ENCODE results near the gene LRMDA.

The LRMDA gene

DNA sequence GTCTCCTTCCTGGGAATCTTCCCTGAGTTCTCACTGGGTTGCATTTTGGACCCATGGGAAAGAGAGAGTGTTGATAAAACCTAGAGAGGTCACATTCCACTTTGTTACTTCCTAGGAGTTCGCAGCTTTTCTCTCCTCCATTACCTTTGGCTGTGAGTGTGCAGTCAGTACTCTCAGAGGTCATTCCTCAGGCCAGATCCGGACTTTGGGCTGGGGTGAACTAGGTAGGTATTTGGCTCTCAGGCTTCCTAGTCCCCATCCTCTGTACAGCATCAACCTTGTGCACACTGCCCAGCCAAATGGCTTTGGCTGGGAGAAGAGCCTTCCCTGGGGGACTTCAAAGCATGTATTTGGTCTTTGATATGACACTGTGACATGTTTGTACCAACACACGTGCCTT, 508.1 kb downstream of the LRMDA start:
- no peak for DNase-seq

DNA sequence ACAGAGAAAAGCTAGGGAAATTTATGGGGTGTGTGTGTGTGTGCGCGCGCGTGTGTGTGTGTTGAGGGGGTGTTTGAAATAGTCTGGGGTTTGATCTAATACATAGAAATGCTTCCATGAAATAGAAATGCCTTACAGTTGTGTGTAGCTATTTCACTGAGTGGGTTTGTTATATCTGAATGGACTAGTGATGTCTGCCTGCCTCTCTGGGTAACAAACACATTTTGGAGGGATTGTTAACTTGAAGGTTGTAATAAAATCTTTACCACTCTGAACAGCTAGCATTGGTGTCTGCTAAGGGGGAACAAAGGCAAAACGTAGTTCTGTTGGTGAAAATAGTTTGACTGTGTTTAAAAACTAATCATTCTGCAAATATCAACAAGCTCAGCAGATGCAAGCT, 509.3 kb downstream of the LRMDA start:
- no peak for DNase-seq

DNA sequence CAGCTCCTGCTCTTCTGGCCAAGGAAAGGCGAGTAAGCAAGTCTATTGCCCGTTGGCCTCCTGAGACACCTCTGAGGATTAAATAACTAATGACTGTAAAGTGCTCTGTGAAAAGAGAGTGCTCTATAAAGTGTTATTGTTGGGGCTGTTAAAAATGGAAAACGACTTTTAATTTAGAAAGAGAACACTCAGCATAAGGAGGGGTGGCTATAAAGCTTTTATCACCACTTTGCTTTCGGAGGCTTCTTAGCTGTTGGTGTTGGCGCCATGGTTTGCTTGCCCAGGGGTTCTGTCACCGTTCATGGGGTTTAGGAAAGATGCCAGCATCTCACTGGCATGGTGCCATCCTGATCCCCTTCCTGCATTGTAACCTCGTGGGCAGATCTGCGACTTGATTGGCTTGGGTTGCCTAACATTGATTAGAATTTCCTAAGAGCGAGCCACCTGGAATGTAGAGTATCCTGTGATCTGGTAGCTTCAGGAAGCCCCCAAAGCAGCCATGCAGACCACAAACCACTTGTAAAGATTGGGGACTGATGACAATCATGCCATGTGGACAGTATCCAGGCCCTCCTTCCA, 509.9 kb downstream of the LRMDA start:
- no peak for DNase-seq

DNA sequence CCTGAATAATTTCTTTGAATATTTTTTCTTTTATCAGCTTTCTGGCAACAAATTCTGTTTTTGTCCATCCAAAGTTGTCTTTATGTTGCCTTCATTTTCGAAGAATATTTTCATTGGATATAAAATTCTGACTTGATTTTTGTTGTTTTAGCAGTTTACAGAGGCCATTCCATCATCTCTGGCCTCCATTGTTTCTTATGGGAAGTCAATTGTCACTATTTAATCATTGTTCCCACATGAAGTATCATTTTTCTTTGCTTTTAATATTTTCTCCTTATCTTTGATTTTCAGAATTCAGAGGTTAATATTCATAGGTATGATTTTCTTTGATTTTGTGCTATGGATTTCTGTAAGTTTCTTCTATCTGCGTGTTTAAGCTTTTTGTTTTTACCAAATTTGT, 512.6 kb downstream of the LRMDA start:
- DNase-seq, result no peak

DNA sequence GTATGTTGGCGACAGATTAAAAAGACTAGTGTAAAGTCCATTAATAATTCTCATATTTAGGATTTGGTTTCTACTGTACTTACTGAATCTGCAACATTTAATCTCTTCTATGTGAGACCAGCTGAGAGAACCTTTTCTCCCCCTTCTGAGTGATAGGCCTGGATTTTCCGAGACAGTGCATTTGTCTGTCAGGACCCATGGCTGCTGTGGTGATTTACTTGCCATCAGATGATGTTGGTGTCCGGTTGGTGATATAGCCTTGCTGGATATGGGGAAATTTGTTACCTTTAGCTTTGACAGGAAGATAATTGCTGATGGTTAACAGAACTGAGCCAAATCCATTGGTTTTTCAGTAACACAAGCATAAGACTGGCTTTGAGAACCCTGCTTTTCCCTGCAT, 517.2 kb downstream of the LRMDA start:
- DNase-seq, result no peak

DNA sequence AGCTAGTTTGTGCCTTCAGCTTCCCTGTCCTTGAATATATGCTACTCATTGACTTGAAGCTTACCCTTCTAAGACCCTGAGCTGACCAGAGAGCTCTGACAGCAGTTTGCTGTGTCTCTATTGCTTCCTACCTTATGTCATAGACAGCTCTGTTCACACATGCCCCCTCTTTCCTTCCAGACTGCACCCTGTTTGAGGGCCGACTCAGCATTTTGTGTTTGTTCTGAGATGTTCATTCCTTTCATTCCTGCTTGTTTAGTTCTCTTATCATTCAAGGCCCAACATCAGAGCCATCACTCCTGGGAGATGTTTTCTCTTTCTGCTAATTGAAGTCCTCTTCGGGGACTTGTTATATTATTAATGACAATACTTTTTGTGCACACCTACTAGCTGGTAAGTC, 518.9 kb downstream of the LRMDA start:
- DNase-seq, result no peak

DNA sequence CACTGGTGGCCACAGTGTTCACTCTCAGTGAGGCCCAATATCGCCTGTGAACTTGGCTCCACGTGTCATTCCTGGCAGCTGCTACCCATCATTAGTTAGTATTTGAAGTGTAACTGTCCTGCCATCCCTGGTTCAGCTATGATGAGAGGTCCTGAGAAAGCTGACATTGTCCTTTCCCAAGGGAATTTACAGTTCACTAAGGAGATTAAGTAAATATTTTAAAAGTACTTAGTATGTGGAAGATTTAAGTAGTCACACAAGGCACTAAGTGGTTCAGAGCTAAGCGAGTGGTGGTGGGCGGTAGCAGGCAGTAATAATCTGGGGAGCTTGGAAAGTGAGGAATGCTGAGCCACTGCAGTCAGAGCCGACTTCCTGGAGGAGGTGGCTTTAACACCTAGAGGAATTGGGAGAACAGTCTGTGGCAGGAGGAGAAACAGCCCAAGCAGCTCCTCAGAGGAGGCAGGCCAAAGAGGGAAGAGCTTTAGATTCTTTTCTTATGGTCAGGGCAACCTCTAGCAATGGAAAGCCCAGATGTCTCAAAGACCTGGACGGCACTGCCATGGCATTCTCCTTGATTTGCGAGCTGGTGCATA, 519.7 kb downstream of the LRMDA start:
- DNase-seq, result no peak

DNA sequence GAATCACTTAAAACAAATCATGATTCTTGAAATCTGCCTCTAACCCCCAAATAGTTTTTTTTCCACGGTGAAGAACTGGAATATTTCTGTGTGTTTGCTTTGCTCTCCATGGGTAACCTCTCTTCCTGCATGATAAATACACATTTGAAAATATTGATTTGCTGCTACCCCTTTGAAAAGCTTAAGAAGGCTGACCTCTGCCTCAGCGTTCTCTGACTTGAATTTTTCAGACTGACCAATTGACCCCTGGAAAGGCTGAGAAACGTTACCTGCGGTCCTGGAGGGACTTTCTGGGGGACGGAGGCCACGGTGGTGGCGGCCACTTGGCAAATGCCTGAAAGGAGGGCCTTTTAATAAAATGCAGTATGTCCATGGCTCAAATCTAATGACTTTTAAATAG, 520.2 kb downstream of the LRMDA start:
- DNase-seq, result no peak

DNA sequence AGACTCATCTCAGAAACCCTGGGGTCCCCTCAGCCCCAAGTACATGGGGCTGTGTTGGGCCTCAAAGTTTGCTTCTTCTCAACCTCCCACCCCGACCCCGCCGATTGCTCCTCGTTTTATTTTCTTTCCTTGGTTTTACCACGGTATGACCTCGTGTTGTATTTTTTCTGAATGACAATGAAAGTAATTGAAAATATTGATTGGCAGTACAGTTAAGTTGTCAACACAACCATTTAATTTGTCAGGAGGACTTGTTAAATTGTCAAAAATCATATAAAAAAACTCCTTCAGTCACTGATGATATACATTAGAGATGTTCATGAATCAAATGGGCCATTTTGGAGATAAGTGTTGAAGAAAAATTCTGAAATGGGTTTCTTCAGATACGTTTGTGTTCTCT, 520.7 kb downstream of the LRMDA start:
- no peak for DNase-seq

DNA sequence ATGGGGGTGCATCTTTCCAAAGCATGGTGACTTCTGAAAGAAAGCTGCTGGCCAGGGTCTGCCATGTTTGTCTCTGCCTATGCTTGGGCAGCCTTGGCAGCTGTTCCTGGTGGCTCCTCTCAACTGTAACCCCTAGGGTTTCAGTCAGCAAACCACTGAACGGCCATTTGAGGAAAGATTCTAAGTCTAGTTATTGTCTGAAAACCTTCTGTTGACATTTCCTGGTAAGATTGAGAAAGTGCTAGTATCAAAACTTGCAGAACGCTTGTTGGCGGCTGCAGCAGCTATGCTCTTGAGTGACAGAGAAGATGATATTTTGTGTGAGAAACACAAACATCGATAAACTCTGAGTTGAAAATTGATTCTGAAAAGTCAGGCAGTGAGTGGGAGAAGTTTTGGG, 523.1 kb downstream of the LRMDA start:
- no peak for DNase-seq

DNA sequence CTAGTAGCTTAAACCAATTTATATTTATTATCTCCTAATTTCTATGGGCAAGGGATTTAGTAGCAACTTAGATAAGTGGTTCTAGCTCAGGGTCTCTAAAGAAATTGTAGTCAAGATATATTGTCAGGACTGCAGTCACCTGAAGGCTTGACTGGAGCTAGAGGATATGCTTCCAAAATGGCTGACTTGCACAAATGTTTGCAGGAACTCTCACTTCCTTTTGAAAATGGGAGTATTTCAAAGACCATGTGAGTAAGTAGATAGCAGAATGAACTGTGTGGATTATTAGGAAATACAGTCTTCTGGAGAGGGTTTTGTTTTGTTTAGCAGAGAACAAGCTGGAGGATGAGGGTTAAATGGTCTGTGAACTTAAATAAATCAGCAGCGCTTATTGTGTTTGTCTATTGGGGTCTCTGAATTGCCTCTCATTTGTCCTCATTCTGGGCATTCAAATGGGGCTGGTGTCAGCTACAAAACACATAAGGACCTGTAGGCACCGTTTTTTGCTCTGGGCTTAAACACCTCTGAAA, 524.6 kb downstream of the LRMDA start:
- DNase-seq, result no peak

DNA sequence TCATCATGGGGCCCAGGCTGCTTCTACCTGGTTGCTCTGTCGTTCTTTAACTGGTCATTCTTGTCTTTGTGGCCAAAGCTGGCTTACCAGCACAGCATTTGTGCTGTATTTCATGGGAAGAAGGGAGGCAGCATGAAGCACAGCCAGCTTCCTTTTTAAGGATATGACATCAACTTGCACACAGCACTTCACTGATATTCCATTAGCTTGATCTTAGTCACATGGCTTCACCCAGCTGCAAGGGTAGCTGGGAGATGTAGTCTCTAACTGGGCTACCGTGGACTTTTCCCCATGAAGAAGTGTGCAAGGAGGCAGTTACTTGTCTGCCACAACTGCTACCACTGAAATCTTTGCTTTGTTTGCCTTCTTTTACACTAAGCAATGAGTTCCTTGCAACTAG, 525.2 kb downstream of the LRMDA start:
- DNase-seq, result no peak

DNA sequence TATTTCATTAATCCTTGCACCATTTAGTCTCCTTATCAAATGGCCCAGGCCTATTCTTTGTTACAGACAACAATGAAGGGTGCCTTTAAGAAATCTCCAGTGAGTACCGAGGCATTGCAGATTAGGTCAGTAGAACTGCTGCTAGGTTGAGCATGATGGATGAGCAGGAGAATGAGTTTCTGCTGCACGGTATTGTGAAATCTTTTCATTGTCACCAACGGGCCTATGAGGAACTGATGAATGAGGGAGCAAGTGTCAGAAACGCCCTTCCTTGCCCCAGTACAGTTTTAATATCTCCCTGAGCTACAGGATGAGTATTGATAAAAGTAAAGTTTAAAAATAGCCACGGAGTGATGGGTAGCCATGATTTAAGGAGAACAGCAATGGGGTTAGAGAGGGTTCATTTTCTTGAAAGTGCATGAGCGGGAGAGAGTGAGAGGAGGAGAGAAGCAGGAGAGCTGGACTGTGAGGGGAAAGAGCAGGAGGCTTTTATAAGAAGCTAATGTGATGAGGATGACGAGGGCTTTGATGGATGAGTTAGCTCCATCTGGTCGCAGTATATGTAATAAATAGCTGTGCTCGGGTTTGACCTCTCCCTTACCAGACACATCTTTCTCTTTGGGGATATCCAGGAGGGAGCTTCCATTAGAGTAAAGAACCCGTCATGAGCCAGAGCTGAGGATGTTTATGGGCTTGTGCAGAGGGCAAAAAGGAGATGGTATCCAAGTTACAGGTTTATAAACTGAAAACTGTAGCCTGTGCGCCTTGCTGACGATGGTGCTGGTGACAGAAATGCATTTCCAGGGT, 526.1 kb downstream of the LRMDA start:
- no peak for DNase-seq

DNA sequence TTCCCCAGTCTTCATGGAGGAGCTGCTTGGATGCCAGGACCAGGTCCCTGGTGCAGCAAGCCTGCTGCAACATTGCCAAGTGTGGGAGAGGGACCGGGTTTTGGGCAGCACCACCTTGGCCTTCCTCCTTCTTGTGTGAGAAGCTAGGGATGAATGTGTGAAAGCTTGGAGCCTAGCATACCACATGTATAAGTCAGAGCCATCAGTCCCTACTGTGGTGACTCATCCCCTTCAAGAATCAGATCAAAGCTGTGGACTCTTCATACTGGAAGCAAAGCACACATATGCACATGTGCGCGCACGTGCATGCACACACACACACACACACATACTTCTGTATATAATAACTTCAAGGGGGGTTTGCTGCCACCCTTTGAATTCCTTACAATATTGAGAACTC, 527.8 kb downstream of the LRMDA start:
- no peak for DNase-seq

DNA sequence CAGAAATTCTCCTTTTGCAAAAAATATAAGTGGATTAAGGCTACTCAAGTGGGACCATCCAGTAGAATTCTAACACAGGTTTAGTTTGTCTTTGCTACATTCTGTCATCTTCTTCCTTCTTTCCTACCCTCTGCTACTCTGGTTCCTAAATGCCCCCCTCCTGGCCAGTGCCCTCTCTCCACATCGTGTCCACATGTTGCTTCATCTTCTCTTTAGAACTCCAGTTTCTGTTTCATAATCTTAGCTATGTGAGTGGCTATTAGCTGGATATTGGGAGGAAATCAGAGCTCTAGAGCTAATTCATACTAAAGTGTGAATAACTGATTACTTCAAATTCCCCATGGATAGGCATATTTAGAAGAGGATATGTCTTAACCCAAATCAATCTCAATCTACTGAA, 528.5 kb downstream of the LRMDA start:
- DNase-seq, result no peak

DNA sequence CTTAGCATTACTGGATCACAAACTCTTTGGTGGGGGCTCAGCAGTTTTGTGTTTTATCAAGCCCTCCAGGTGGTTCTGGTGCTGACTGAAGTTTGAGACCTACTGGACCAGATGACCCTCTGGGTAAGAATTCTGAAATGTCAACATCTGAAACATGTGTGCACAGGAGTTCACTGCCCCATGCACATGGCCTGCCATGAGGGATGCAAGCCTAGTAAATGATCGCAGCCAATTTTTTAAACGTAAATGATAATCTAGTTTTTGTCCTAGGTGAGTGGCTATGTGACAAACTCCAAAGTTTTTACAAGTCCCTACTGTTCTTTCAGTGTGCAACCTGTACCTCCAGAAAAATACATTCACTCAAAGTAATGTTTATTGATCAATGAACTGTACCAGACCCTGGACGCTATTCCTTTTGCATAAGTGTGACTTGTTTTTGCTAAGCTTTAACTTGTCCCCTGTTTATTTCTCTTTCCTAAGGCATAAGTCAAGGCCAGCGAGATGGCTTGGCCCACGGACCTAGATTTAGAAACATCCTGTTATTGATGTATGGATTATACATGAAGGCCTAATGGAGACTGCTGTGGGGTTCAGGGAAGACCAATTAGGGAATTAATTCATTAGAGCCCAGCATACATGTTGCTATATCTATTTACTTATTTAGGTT, 531.1 kb downstream of the LRMDA start:
- DNase-seq, result no peak

DNA sequence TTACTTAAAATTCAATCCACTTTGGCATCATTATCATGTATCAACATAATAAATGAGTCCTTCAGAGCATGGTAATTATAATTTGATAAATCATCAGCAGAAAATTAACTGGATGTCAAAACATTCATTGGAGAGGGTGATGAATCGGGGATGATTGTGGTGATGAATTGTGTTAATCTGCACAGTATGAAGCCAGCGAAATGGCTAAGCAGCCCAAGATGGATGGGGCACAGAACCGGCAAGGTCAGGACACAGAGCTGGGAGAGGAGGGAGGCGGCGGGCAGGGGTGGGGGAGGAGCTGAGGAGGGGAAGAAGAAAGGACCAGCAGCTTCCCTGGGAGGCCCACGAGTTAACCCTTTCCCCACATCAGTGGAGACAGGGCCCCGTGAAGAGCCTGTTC, 536.1 kb downstream of the LRMDA start:
- no peak for DNase-seq

DNA sequence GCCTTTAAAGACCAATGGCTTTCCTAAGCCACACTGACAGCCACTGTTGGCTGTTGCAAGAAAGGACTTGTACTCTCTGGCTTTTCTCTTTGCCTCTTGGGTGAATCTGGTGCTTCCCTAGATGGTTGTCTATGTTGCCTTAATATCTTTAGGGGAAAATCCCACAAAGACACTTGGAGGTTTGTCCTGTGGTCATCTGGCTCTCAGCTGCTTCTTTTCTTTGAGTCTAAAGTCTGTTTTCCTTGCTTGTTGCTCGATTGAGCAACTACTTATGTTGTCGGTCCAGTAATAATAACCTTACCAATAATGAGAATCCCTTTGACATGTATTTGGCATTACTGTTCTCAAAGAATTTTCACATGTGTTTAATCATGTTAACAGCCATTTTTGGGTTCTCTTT, 537.6 kb downstream of the LRMDA start:
- DNase-seq, result no peak

DNA sequence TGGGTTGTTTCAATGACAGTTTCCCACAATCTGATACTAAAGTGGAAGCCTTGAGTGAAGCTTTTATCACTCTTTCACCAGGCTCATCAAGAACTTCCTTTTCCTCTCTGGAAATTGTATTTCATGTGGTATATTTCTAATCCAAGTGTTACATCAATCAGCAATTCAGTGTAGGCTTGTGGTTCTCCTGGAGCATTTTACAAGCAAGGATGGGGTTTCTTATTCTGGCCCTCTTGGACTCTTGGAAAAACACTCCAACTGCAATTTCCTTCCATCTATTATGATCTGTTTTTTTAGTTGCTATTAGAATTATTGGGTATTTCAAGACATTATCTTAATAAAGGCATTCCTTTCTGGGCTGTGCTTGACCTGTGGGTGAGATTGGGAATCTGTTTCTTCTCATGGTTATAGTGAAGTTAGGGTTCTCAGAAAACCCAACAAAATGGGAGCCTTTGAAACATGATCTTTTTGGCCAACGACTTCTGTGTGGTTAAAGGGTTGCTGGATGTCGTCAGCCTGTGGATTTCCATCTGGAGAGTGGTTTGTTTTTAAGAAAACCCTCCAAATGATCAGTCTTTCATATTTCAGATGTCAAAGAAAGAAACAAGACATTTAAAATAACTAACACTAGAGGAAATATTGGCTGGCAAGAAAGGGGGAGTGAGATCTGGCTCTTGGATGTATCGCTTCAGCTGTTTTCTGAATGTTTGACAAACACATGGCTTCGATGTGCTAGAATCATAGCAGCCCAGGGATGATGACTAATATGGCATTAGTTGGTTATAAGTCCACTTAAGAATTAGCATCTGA, 540.2 kb downstream of the LRMDA start:
- DNase-seq, result no peak

DNA sequence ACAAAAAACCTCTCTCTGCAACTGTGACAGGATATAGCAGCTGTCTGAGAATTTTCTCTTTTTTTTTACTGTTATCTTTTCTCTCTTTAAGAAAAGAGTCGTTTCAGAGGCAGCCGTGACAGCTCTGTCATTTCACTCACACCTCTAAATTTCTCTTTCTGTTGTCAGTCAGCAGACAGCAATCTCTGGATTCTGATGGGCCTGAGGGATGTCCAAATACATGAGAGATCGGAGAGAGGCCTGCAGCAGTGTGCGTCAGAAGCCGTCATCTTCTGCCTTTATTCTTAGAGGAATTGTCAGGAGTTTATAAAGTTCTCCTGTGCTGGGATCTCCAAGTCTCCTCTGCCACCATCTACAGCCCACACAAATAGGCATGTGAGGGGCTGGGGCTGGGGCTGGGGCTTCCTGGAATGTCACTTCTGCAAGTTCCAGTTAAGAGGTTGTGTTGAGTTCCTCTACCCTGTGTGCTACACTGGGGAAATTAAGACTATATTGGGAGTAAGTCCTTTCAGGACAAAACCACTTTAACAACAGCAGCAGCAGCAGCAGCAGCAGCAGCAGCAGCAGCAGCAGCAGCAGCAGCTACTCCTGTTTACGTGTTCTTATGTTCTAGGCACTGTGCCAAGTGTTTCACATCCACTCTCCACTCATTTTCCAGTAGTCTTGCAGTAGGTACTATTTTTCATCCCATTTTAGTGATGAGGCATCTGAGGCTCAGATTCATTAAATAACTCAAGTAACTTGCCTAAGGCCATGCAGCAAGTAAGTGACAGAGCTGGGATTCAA, 541.3 kb downstream of the LRMDA start:
- DNase-seq, result no peak

DNA sequence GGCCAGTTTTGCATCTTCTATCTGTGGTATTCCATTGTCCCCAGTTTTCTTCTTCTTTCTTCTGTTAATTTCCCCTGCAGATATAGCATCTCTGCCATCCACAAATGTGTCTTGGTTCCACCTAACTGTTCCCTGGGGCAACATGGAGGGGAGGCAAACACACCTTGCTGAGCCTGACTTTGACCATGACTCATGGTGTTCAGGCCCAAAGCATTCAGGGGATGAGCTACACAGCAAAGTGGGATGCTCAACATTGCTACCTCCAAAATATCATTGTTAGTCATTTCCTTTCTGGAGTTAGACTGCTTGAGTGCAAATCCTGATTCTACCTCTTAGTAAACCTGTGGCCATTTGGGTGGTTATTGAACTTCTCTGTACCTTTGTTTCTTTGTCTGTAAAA, 542.7 kb downstream of the LRMDA start:
- no peak for DNase-seq

DNA sequence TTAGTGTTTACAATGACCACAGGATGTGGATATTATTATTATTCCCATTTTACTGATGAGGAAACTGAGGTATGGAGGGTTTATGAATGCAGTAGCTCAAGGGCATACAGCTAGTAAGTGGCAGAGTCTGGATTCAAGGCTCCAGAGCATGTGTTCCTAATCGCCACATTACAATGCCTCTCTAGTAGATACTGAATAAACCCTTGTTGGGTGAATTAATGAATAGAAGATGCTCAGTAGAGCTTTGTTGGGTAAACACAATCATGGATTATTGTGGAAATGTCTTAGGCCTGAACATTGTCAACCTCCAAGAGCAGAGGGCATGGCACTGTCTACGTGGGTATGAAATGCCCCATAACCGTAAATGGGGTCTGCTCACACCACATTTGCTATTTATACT, 545.3 kb downstream of the LRMDA start:
- DNase-seq, result no peak
